Measurements from ENCODE around the gene TTLL5.

GRCh38 chr14:75961662-75962061 lies 300.6 kb downstream of the TTLL5 start:
- TF ChIP-seq CTCF (IDR thresholded peaks at IDR 0.05) (no peak), MAZ (IDR thresholded peaks at IDR 0.05; ENCODE audit: borderline replicate concordance, low read depth, low read length) (no peak)

Measured in A549 (cell line).